OCI-LY7 (cell line): Measurements from ENCODE around the gene EPB41L1.

ENCODE experiments used
- CTCF ChIP-seq: fragments of 200-600 bp; sonication (generic); conservative IDR thresholded peaks from 2 replicates; pipeline ENCODE4 v1.5.1; 2014; ENCODE audit warnings: mild to moderate bottlenecking, antibody characterized with exemption, low read length, moderate library complexity, mixed read lengths
- EZH2phosphoT487 ChIP-seq: fragments of 200-600 bp; sonication (generic); IDR thresholded peaks from 2 replicates; pipeline ENCODE4 v1.6.1; 2018; ENCODE audit warnings: low read depth, borderline replicate concordance, mild to moderate bottlenecking, mixed run types, antibody characterized with exemption, low read length, moderate library complexity, mixed read lengths

GRCh38 chr20:36251426-36251825 is 96.9 kb downstream of the EPB41L1 start:
- TF ChIP-seq CTCF, result no peak
- TF ChIP-seq EZH2phosphoT487, result no peak
